Measurements from ENCODE around the gene SRD5A1.

The SRD5A1 gene

DNA sequence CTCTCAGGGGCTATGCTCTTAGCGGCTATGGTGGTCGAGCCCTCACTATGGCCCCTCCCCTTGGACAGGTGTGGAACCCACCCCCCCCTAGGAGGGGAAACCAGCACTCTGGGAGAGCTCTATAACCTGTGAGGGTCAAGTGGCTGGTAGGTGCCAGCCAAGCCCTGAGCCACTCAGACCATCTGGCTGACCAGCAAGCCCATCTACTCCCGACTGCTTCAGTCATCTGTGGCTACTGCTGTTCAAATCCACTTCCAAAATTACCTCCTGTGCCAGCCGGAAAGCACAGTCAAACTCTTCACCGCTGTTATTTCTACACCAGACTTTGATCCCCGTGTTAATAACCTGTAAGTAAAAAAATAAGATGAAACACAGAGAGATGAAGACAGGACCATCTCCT lies 28.9 kb upstream of the SRD5A1 start:
- no peak for DNase-seq (ENCODE audit: low read depth, low spot score)

DNA sequence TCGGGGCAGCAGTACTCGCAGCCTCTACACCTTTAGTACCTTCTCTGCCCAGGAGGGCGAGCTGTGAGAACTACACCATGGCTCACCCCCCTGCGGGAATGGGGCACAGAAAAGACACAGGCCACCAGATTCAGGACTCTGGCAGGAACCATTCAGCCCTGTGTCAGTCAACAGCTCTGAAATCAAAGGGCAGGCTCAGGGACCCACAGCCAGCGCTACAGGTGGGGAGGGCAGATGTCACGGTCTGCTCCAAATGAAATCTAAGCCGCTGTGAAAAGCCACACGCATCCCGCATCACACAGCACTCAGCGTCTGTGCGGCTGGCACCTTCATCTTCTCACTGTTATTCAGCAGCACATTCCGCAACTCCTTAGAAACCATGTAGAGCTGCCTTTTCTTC lies 28.3 kb upstream of the SRD5A1 start:
- DNase-seq (ENCODE audit: low read depth, low spot score), result no peak

DNA sequence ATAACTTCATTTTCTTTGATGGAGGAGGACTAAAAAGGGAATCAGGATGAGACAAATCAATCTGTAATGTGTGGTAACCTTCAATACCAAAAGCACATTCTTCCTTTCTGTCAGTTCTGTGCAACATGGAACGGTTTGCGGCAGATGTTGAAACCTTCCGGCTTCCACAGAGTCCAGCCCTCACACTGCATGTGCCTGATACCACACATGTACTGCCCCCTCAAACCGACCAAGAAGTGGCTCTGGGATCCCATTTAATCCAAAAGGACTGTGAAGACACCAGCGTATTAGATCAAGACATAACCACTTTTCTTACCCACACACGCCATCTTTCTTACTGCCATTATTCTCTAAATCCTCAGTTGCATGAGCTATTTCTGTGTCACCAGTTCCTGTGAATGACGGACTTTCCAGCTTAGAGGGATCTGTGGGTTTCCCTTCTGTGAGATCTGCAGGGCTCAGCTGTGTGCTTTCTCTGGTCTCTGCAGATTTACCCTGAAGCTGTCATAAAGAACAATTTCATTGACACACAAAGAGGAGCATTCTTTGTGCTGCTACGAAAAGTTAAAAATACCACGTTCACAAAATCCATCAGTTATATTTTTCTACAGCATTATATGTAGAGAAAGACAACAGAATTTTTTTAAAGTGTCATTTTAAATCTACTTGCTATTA lies 26.2 kb upstream of the SRD5A1 start:
- no peak for DNase-seq (ENCODE audit: low read depth, low spot score)

DNA sequence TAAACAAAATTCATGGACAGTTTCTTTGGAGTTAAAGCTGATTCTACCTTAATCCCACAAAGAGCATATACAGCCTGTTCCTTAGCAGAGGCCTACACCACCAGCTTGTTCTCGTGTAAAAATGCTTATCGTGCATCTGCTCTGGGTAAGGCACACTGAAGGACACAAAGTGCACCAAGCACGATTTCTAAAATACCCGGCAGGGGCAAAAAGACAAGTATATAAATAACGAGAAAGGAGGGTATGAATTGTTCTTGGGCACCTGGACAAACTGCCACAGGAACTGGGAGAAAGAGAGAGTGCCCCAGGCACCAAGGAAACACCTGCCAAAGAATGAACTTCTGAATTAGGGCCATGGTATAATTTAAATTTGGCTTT lies 25.7 kb upstream of the SRD5A1 start:
- no peak for DNase-seq (ENCODE audit: low read depth, low spot score)

DNA sequence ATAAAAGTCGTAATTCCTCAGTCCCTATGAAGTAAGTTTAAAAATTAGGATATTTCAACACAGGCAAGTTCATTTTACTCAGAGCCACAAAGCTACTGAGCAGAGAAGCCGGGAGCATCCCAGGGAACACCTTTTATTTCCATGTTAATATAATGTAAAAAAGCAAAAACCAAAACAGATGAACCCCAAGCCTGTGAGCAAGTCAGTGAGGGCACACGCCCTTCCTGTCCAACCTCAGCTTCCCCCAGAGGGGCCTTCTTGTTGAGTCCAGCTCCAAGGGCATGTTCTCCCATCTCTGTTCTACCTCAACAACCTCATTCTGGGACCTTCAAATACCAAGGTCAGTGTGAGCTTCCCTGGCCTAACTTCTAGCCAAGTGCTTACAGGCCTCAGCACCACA lies 25.2 kb upstream of the SRD5A1 start:
- no peak for DNase-seq (ENCODE audit: low read depth, low spot score)

DNA sequence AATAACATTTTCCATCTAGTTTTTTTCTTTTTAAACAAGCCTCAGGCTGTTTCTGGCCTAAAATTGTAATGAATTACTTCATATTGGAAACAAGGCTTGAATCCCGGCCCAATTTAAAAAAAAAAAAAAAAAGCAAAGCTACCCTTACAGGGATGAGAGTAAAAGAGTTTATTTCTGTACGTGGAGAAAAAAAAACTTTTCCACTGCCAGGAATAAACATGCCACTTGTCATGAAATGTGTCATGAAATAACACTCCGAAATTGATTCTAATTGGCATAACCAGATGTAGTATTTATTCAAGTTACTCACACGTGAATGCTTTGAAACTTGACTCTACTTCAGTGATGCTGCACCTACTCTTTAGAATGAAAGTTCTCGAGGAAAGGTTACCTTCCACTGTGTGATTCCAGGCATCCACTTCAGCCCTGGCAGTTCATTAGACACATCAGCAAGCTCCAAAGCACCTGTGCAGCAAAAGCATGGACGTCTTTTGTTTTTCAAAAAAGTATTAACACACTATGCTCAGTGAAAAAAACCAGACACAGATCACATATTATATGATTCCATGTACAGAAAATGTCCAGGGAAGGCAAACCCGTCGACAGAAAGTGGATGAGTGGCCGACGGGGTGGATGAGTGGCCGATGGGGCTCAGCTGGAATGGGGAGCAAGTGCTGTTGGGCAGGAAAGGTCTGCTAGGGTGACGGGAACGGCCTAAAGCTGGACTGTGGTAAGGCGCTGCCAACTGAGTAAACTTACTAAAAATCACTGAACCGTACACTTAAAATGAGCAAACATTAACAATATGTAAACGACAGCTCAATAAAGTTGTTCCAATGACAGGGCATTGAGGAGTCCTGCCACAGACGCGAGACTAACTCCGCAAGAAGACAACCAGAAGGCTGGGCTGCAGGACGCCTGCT lies 21.6 kb upstream of the SRD5A1 start:
- DNase-seq (ENCODE audit: low read depth, low spot score), result no peak

DNA sequence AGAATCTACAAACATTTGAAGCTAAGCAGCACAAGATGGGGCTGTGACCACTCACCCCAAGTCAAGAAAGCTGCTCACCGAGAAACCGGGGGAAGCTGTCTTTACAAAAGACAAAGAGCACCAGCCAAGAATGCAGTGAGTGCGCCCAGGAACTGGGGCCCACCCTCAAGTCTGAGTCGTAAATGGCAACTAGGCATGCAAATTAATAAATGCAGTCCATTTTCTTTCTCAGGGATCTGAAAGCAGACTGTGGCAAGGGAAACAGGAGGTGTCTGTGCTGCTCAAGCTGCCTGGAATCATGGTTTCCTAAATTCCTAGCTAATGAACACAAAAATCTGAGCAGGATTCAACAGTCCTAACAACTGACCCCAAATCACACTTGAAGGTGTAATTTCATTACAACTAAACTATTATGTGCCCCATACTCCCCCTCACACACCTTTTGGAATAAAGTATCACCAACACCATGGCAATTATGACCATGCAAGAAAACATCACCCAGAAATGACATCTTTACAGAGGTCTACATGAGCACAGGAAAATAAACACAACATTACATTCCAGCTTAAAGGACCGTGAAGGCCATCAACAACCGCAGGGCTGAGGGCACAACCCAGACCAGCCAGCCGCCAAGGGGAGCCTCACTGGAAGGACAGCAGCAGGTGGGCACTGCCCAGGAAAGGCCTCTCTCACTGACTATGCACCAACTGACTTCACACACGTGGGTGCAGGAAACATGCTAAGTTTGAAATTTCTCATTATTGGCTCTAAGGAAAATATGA lies 18.0 kb upstream of the SRD5A1 start:
- no peak for DNase-seq (ENCODE audit: low read depth, low spot score)

DNA sequence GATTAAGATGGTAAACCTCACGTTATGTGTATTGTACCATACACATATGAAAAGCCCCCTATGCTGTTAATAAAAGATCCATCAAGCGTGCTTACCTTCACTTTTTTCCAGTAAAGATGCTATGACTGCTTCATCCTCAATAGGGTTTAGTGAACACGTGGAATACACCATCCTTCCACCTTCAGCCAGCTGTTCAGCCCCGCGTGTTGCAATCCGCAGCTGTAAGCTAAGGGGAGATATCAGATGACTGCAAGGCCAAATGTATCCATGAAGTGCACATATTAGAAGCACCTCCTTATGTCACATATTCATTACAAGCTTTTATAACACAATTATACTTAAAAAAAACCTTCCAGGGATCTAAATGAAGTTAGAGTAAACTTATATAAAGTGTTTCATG lies 16.6 kb upstream of the SRD5A1 start:
- DNase-seq (ENCODE audit: low read depth, low spot score), result no peak

DNA sequence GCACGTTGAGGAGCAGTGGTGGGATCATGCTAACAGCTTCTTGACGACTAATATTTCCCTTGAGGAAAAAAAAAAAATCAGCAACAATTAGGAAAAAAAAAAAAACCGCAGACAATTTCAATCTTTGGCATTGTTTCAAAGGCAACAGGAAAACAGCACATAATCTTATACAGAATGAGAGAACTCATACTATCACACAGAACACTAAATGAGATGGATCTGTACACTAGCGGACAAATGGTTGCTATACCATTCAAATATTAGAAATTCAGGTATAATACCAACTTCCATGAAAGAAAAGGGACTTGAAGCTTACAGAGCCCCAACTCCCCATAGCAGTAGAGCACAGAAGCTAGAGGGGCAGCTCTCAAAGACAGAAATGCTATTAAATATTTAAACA lies 10.0 kb upstream of the SRD5A1 start:
- no peak for DNase-seq (ENCODE audit: low read depth, low spot score)

DNA sequence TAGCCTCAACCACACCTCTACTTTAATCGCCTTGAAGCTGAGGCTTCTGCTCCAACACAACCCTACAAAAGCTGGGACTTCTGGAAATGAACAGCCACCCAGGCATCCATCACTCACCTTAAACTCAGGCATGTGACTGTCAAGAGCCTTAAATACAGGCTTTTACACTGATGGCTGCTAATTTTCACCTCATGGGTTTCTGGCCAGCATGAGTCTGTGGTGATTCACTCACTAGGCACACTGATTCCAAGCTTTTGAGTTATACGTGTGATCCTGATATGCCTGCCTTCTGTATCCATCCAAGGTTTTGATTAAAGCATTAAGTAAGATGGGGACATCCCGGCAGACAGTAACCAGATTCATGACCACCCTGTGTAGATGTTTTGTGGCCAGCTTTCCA lies 9.3 kb upstream of the SRD5A1 start:
- no peak for DNase-seq (ENCODE audit: low read depth, low spot score)

DNA sequence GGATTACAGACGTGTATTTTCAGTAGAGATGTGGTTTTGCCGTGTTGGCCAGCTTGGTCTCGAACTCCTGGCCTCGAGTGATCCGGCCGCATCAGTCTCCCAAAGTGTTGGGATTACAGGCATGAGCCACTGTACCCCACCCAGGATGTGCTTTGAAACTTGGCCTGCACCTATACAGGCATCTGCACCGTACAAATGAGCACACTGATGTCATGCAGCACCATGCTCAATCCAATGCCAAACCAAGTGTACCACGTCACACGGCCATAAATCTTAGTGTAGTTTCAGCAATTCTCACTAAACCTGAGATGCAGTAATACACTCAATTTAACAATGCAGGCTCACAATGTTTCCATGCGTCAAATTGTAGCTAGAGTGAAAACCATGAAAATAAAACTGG lies 6.7 kb upstream of the SRD5A1 start:
- no peak for DNase-seq (ENCODE audit: low read depth, low spot score)

DNA sequence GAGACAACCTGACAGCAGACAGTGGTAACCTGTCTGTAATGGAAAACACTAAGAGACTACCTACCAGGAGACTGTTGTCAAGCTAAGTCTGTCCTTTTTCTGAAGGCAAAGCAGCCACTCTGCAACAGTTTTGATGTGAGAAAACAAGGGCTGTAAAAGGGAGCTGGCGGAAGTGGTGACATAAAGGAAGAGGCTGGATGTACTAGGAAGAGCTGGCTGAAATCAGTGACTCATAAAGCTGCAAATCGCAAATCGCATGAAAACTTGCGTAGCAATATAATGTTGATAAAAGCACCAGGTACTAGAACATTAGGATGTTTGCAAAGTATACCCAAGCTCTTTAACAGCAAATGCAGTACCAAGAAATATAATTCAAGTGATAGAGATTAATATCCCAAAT lies 1.8 kb upstream of the SRD5A1 start:
- no peak for DNase-seq (ENCODE audit: low read depth, low spot score)

DNA sequence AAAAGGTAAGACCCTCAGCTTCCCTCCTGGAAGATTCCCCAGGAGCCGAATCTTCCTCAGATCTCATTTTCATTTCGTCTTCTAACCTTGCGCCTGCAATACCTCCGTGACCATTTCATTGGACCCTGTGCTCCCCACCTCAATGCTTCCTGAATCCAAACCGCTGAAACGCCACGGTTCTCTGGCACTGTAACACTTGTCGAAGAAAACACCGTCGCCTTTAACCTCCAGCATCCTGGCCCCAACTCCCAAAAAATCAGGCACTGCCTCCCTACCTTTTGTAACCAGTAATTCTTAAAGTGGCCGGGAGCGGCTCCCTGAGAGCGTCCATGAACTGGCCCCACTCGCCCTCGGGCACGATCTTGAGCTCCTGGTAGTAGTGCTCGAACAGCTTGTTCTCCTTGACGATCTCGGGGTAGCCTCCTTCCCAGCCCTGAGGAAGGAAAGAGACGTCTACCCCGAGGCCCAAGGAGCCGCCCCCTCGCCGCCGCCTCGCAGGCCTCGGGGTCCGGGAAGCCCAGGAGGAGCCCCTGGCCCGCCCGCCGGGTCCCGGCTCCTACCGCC lies 834 bp upstream of the SRD5A1 start:
- DNase-seq (ENCODE audit: low read depth, low spot score), result no peak

DNA sequence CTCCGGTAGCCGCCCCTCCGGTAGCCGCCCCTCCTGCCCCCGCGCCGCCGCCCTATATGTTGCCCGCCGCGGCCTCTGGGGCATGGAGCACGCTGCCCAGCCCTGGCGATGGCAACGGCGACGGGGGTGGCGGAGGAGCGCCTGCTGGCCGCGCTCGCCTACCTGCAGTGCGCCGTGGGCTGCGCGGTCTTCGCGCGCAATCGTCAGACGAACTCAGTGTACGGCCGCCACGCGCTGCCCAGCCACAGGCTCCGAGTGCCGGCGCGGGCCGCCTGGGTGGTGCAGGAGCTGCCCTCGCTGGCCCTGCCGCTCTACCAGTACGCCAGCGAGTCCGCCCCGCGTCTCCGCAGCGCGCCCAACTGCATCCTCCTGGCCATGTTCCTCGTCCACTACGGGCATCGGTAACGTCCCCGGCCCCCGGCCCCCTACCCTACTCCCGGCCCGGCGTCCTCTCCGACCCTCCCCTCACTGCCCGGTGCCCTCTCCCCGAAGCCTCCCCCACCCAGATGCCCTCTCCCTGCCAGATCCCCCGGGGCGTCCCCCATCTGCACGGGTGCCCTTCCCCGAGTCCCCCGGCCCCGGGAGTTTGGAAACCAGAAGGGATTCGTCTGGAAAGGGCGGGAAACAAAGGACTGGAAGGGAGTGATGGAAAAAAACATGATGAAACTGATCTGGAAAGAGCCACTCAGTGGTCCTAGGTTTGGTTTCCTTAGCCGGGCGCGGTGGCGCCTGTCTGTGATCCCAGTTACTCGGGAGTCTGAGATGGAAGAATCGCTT lies 417 bp downstream of the SRD5A1 start:
- no peak for DNase-seq (ENCODE audit: low read depth, low spot score)

DNA sequence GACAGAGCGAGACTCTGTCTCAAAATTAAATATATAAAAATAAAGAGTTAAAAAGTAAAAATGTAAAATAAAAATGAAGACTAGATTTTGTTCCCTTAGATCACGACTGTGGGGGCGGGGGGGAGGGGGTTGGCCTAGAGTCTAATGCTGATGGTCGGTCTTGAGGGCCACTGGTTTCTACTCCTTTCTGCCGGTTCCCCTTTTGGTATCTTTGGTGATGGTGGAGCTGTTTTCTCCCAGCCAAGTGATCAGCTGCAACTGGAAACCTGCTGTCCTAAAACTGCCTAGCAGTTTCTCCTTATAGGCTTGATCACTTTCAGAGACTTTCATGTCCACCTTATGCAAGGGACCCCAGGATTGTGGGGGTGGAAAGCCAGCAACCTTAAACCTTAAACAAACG lies 1.1 kb downstream of the SRD5A1 start:
- no peak for DNase-seq (ENCODE audit: low read depth, low spot score)

DNA sequence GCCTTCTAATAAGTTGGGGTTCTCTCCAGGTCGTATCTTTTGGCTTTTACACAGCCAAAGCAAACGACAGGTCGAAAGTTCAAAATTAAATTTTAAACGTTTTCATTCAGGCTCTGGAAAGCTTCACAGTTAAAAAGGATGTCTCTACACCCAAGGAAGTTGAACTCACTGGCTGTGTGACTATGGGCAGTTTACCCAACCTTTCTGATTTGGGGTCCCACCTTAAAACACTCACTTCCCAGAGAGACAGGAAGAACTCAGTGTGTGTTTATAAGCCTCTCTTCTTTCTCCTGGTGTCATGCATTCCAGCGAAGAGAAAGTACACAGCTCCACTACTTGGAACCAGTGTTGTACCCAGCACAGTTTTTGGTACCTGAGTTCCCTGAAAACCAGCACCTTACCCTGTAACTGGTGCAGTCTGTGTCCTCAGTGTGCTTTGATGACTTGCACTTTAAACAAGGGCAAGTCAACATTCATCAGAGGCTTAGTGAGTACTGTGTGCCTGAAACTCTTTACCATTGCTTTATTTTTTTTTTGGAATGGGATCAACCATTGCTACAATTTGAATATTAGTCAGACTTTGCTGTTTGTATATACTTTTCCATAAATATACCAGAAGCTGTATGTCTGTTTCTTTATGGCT lies 1.7 kb downstream of the SRD5A1 start:
- no peak for DNase-seq (ENCODE audit: low read depth, low spot score)

DNA sequence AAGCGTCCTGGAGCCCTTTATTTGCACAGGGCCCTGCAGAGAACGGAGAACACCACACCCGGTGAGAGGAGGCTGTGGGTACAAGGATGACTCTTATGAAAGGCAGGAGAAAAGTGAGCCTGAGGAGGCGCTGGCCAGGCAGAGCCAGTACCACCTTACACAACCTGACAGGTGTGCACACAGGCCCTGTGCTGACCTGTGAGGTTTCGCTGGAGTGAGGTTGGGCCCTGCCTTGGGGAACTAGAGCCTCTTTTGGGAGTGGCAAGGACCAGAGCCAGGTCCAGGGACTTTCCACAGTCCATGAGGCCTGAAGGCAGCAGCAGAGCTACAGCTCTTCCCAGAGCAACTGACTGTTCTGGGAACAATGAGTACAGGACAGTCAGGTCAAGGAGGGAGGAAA lies 3.1 kb downstream of the SRD5A1 start:
- DNase-seq (ENCODE audit: low read depth, low spot score), result no peak

DNA sequence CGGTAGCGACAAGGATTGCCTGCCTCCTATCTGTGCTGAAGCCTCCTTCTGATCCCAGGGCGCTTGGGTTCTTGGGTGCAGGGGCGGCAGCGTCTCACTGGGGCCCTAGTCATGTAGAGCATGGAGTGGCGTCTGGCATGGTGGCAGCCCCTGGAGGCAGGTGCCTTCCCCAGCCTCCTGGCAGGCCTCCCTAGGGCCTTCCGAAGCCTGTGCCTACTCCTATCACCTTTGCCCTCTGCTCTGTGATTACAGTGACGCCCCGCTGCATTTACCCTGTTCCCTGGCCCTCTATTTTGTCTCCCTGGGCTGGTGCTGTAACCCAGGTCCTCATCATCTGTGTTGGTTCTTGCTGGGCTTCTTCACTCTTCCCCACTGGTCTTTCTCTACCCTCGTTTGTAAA lies 3.8 kb downstream of the SRD5A1 start:
- no peak for DNase-seq (ENCODE audit: low read depth, low spot score)

DNA sequence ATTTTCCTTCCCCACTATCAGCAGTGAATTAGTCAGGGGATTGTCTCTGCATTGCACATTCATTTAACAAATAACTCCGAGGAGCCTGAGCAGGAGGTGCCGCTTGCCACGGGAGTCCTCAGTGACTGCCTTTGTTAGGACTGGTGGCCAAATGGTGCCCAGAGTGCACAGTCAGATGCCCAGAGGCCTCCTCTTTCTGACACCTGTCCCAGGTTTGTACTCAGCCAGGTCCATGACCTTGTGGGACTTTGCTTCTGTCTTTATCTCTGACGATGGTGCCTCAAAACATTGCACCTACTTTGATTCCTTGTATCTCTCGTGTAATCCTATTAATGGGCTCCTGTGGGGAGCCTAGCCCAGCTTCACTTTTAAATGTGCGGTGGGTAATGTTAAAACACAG lies 4.3 kb downstream of the SRD5A1 start:
- no peak for DNase-seq (ENCODE audit: low read depth, low spot score)

DNA sequence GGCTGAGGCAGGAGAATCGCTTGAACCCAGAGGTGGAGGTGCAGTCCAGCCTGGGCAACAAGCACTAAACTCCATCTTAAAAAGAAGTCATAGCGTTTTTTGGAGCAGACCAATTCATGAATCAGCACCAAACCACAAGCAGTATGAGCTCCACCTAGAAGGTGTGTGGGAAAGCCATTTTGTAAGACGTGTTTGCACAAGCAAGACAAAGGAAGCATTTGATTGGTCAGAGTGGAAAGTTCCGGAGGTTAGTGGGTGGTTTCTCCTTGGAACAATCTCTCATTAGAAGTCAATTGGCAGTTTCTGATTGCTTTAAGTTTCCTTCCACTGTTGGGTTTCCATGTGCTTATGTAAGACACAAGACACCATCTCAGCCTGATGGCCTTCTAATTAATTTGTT lies 5.0 kb downstream of the SRD5A1 start:
- DNase-seq (ENCODE audit: low read depth, low spot score), result no peak

DNA sequence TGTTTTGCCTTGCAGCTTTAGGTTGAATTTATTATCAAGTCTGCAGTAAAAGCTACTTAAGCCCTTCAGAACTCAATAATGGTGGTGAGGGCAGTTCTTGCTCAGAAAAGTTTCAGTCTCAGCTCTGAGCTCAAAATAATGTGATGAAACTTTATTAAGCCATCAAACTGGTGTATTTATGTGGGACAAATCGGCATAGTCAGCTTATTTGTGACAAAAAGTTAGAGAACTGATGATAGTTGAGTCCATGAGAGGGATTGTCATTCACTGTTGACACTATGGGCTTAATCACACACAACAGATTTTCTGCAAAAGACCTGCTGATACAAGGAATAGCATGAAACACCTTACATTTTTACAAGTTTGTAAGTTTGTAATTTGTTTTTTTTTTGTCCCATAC lies 9.4 kb downstream of the SRD5A1 start:
- no peak for DNase-seq (ENCODE audit: low read depth, low spot score)
